A549 (cell line): ENCODE measurements around the gene IPO13. TPM values are rescaled to one million over a fixed set of nuclear protein-coding genes. Genes with fewer than 3 reads are reported as not detected.

ENCODE experiments used
- ATAC-seq, 2 experiments: fragments of 200-7000 bp in 1 of 2; fragments of >200 bp in 1 of 2; cut with Nextera tagmentation in 1 of 2; cut with Tn5 transposase in 1 of 2; 3 replicates each; pipeline versions ENCODE4 v1.8.0 to v1.9.1; 2018 to 2020; ENCODE audit warnings: mild to moderate bottlenecking in 1 of 2, moderate library complexity in 1 of 2
- CTCF ChIA-PET: fragments of 300-600 bp; sonication (Branson Sonifier 250); formaldehyde crosslinking; extraction: SDS; loops from one replicate; lab custom pipeline; 2021; ENCODE audit warnings: antibody characterized with exemption, inconsistent platforms; lab: Yijun Ruan, JAX
- POLR2A ChIA-PET: fragments of 350-600 bp; formaldehyde crosslinking; extraction: SDS; loops from one replicate; lab custom pipeline; 2021; ENCODE audit warnings: antibody characterized with exemption, inconsistent platforms; lab: Yijun Ruan, JAX
- DNase-seq, 2 experiments: peaks; one replicate each; pipeline versions ENCODE4 v3.0.0 to v3.0.0-alpha.2; 2011 to 2016; ENCODE audit warnings: low read depth in 1 of 2, low spot score in 1 of 2
- FAIRE-seq: peaks from 2 replicates; lab custom pipeline; 2011; peaks lifted over from hg19 to GRCh38; lab: Jason Lieb, UNC
- H3K27ac ChIP-seq, 2 experiments: fragments of >200 bp; sonication (Bioruptor Twin); formaldehyde crosslinking; 3 replicates each; pipeline ENCODE4 v1.5.1; 2016 to 2017
- H3K4me1 ChIP-seq: fragments of >200 bp; sonication (Bioruptor Twin); formaldehyde crosslinking; 3 replicates; pipeline ENCODE4 v1.6.1; 2016
- H3K4me2 ChIP-seq: fragments of >200 bp; sonication (Bioruptor Twin); formaldehyde crosslinking; 3 replicates; pipeline ENCODE4 v1.6.1; 2016
- H3K4me3 ChIP-seq: fragments of >200 bp; sonication (Bioruptor Twin); formaldehyde crosslinking; 3 replicates; pipeline ENCODE4 v1.5.1; 2016
- H3K9me3 ChIP-seq: fragments of >200 bp; sonication (Bioruptor Twin); formaldehyde crosslinking; 3 replicates; pipeline ENCODE4 v1.6.1; 2016
- BCL3 ChIP-seq: fragments of >200 bp; sonication (Bioruptor Twin); formaldehyde crosslinking; IDR thresholded peaks from 3 replicates; pipeline ENCODE4 v1.6.1; 2016
- CBX2 ChIP-seq: fragments of 200-600 bp; sonication (generic); IDR thresholded peaks from 2 replicates; pipeline ENCODE4 v1.6.1; 2016; ENCODE audit warnings: low read depth, mild to moderate bottlenecking, borderline replicate concordance
- CBX8 ChIP-seq: fragments of 200-600 bp; sonication (generic); IDR thresholded peaks from 2 replicates; pipeline ENCODE4 v1.6.1; 2016
- CEBPB ChIP-seq, 2 experiments: fragments of >200 bp in 1 of 2; sonication (Bioruptor Twin) in 1 of 2; formaldehyde crosslinking in 1 of 2; IDR thresholded peaks; 2 replicates each; pipeline ENCODE4 v1.6.1; 2012 to 2016
- CHD2 ChIP-seq: fragments of 150-350 bp; IDR thresholded peaks from 2 replicates; pipeline ENCODE4 v1.6.1; 2014; ENCODE audit warnings: low read length; ENCODE audit not compliant: partially characterized antibody
- GATA3 ChIP-seq: IDR thresholded peaks from 2 replicates; pipeline ENCODE4 v1.6.1; 2012; ENCODE audit warnings: borderline replicate concordance
- HDAC2 ChIP-seq: fragments of 200-600 bp; sonication (generic); IDR thresholded peaks from 2 replicates; pipeline ENCODE4 v1.6.1; 2016
- HEYL ChIP-seq: fragments of 250-450 bp; sonication (Bioruptor Pico); IDR thresholded peaks from 2 replicates; pipeline ENCODE4 v1.8.0; 2021; ENCODE audit warnings: mild to moderate bottlenecking, moderate library complexity
- HOXB13 ChIP-seq: fragments of 250-450 bp; sonication (Bioruptor Pico); IDR thresholded peaks from 2 replicates; pipeline ENCODE4 v1.5.0; 2020; ENCODE audit warnings: low read depth, mild to moderate bottlenecking, moderate library complexity
- JUNB ChIP-seq: fragments of >200 bp; sonication (Bioruptor Twin); formaldehyde crosslinking; IDR thresholded peaks from 2 replicates; pipeline ENCODE4 v1.6.1; 2016
- MAZ ChIP-seq: fragments of 150-350 bp; IDR thresholded peaks from 2 replicates; pipeline ENCODE4 v1.6.1; 2014; ENCODE audit warnings: antibody characterized with exemption, low read depth, low read length, borderline replicate concordance
- NPAS2 ChIP-seq: fragments of 250-450 bp; sonication (Bioruptor Pico); IDR thresholded peaks from 2 replicates; pipeline ENCODE4 v1.8.0; 2022; ENCODE audit warnings: mild to moderate bottlenecking, moderate library complexity, borderline replicate concordance
- POLR2A ChIP-seq: IDR thresholded peaks from 2 replicates; pipeline ENCODE4 v1.6.1; 2012; ENCODE audit warnings: mild to moderate bottlenecking, low read length
- POLR2AphosphoS2 ChIP-seq: conservative IDR thresholded peaks from 2 replicates; pipeline ENCODE4 v1.6.1; 2012; ENCODE audit warnings: low read length, improper control_type of control experiment, inconsistent platforms
- RARB ChIP-seq: fragments of 250-450 bp; sonication (Bioruptor Pico); IDR thresholded peaks from 2 replicates; pipeline ENCODE4 v1.8.0; 2021; ENCODE audit warnings: mild to moderate bottlenecking, moderate library complexity
- REST ChIP-seq: fragments of 200-600 bp; sonication (generic); IDR thresholded peaks from 2 replicates; pipeline ENCODE4 v1.6.1; 2016; ENCODE audit warnings: antibody characterized with exemption, mild to moderate bottlenecking, moderate library complexity
- RFX5 ChIP-seq: fragments of 450-650 bp; IDR thresholded peaks from 2 replicates; pipeline ENCODE4 v1.7.1; 2014; ENCODE audit warnings: antibody characterized with exemption, mild to moderate bottlenecking, moderate library complexity
- SMC3 ChIP-seq: fragments of >200 bp; sonication (Bioruptor Twin); formaldehyde crosslinking; IDR thresholded peaks from 3 replicates; pipeline ENCODE4 v1.6.1; 2018; ENCODE audit warnings: inconsistent platforms
- TFCP2L1 ChIP-seq: fragments of 250-450 bp; sonication (Bioruptor Pico); IDR thresholded peaks from 2 replicates; pipeline ENCODE4 v1.5.0; 2021; ENCODE audit warnings: mild to moderate bottlenecking
- TP53 ChIP-seq: fragments of 250-450 bp; sonication (Bioruptor Pico); IDR thresholded peaks from 2 replicates; pipeline ENCODE4 v1.5.0; 2021; ENCODE audit warnings: mild to moderate bottlenecking, moderate library complexity
- USF2 ChIP-seq: fragments of 450-650 bp; IDR thresholded peaks from 2 replicates; pipeline ENCODE4 v1.6.1; 2014; ENCODE audit warnings: antibody characterized with exemption
- ZFP36 ChIP-seq: fragments of 450-650 bp; IDR thresholded peaks from 2 replicates; pipeline ENCODE4 v1.6.1; 2014; ENCODE audit warnings: borderline replicate concordance; ENCODE audit not compliant: partially characterized antibody
- ZNF302 ChIP-seq: fragments of 250-450 bp; sonication (Bioruptor Pico); IDR thresholded peaks from 2 replicates; pipeline ENCODE4 v1.9.0; 2021; ENCODE audit warnings: inconsistent platforms, mild to moderate bottlenecking, moderate library complexity
- WGBS: methylation state at CpG from one replicate; pipeline ENCODE4 v1.1.6; 2017; ENCODE audit errors: missing lambda C conversion rate; 5-methylcytosine and 5-hydroxymethylcytosine counted together
- polyA plus RNA-seq, 4 experiments: library from polyadenylated mRNA; depleted of rRNA in 3 of 4; stranded (reverse); fragments of >200 nt; fragmentation: RNase III in 1 of 4; extraction: RNeasy Plus Mini Kit Qiagen cat#74134 plus additional on column Dnase treatment in 1 of 4; gene quantifications; 2 replicates in 3 of 4; 3 replicates in 1 of 4; pipeline ENCODE4 v1.2.3, GENCODE V29; 2011 to 2017
- TF ChIP-seq, protein P1 (sequence below): IDR thresholded peaks from 2 replicates; pipeline ENCODE4 v1.6.1; 2012; ENCODE audit warnings: low read depth, borderline replicate concordance

IPO13 gene
- polyA plus RNA-seq, 2 of the 4 experiments (the other 2 are of a cell fraction) = 8.1 to 15.8 TPM

DNA sequence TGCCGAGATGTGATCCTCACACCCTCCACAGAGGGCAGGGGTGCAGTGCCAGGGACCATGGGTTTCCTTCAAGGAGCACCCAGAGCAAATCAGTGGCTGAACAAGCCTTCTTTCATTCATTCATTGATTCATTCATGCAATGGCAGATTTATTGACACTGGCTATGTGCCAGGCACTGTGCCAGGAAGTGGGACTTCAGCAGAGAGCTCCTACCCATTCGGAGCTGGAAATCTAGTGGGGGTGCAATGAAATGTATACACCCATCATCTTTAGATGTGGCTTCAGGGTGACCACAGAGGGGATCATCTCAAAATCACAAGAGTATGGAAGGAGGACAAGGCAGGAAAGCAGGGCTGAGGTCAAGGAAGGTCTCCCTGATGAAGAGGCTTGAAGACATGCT is 65.7 kb downstream of the IPO13 start:
- POLR2A ChIA-PET = no interaction called here
- FAIRE-seq = no peak
- CTCF ChIA-PET = interaction anchor here (3.2 kb wide), 1 partner anchor 35 kb away, joined by 15 read pairs; no protein-coding TSS in a partner anchor

GRCh38 chr1:44012941-44013609 is 66.3 kb downstream of the IPO13 start:
- ATAC-seq (no peak), FAIRE-seq (no peak)
- H3K27ac ChIP-seq = no peak overlapping the region
- no peak overlapping the region for H3K4me3 ChIP-seq
- TF ChIP-seq HOXB13 (CRISPR knock-in tag) (no peak), SMC3 (no peak), CHD2 (no peak), CEBPB (IDR thresholded peaks at IDR 0.05) (no peak), POLR2AphosphoS2 (no peak), RARB (CRISPR knock-in tag) (no peak)
- TF ChIP-seq, all 56 proteins: peak for 0
- H3K4me1 ChIP-seq = 0 out of 3 replicates have a peak, but pooled peaks cover 3% of the 10 kb centered on the region
- POLR2A ChIA-PET = no interaction called here
- CTCF ChIA-PET = interaction anchor here (3.2 to 25.3 kb wide), 2 partner anchors 11 to 35 kb away, joined by 15 to 412 read pairs; no protein-coding TSS in a partner anchor
- DNase-seq = no peak
- no peak overlapping the region for H3K4me2 ChIP-seq
- H3K9me3 ChIP-seq = no peaks in the 10 kb centered on the region
- 94% methylated on average over 6 of the region's 13 CpGs for WGBS

More for the DNA sequence above, 65.7 kb downstream of the IPO13 start:
- DNase-seq (no peak), ATAC-seq (no peak)
- Histone ChIP-seq H3K27ac (no peak overlapping the region), H3K4me2 (no peak overlapping the region), H3K9me3 (no peaks in the 10 kb centered on the region), H3K4me3 (no peak overlapping the region), H3K4me1 (0 out of 3 replicates have a peak, but pooled peaks cover 3% of the 10 kb centered on the region)
- no peak for TF ChIP-seq CBX8
- TF ChIP-seq MAZ = no peak
- TF ChIP-seq ZFP36 = no peak
- TF ChIP-seq TP53 (CRISPR knock-in tag) = no peak
- no peak for TF ChIP-seq GATA3
- no peak for TF ChIP-seq CBX2
- no peak for TF ChIP-seq BCL3
- TF ChIP-seq JUNB = no peak
- no peak for TF ChIP-seq RARB (CRISPR knock-in tag)
- TF ChIP-seq TFCP2L1 = no peak
- TF ChIP-seq NPAS2 = no peak
- TF ChIP-seq POLR2A = no peak
- TF ChIP-seq RFX5 = no peak
- TF ChIP-seq HDAC2 = no peak
- TF ChIP-seq, protein P1, sequence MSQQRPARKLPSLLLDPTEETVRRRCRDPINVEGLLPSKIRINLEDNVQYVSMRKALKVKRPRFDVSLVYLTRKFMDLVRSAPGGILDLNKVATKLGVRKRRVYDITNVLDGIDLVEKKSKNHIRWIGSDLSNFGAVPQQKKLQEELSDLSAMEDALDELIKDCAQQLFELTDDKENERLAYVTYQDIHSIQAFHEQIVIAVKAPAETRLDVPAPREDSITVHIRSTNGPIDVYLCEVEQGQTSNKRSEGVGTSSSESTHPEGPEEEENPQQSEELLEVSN = no peak
- TF ChIP-seq CEBPB (IDR thresholded peaks at IDR 0.05) = no peak
- TF ChIP-seq USF2 = no peak
- 67% methylated on average over 1 of the region's 2 CpGs for WGBS

DNA sequence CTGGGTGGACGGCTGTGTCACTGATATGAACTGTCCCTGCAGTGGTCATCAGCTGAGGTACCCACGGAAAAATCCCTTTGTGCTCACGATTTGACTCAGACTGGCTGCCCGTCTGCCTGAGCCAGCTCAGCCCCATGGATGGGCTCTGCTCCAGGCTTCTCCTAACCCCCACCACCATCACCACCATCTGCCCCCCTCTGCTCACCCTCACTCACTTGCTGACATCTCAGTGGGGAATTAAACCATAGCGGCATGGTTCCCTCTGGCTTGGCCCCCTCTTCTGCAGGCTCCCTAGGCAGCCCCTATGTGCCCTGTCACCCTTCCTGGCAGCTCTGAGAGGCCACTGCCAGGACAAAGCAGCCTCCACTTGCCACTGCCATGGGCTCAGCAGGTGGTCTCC is 67.2 kb downstream of the IPO13 start:
- H3K4me3 ChIP-seq = no peak overlapping the region
- no peak for DNase-seq
- whole genome bisulfite sequencing = 85% methylated on average over 5 of the region's 5 CpGs
- H3K4me2 ChIP-seq = no peak overlapping the region
- no peak for FAIRE-seq
- TF ChIP-seq TP53 (CRISPR knock-in tag) (no peak), ZNF302 (no peak), REST (no peak), HEYL (no peak)
- TF ChIP-seq, all 56 proteins: peak for 0
- no peak overlapping the region for H3K27ac ChIP-seq
- H3K4me1 ChIP-seq = 0 out of 3 replicates have a peak, but pooled peaks cover 3% of the 10 kb centered on the region
- POLR2A ChIA-PET = no interaction called here
- CTCF ChIA-PET = interaction anchor here (1.1 to 25.3 kb wide), 4 partner anchors 12 to 34 kb away, joined by 4 to 412 read pairs (median 32); no protein-coding TSS in a partner anchor
- H3K9me3 ChIP-seq = no peaks in the 10 kb centered on the region
- no peak for ATAC-seq
